Measurements from ENCODE around the gene MPND. TPM values are rescaled to one million over a fixed set of nuclear protein-coding genes. Genes with fewer than 3 reads are reported as not detected.
A peak's percentile ranks its signal among the peaks of the same experiment; 100 is the strongest.

MPND gene
- total RNA-seq, 2 donors from 2014 or later = 51.5 to 55.9 TPM

- Mint-ChIP-seq H3K9me3 (no peaks in the 10 kb centered on the region), H3K4me1 (peaks cover 7% of the 10 kb centered on the region), H3K4me3 (no peak overlapping the region), H3K27me3 (ENCODE audit: insufficient read depth) (no peaks in the 10 kb centered on the region), H3K36me3 (ENCODE audit: low read depth) (peaks cover 26% of the 10 kb centered on the region), H3K27ac (peak overlapping the region; percentile 77)
- TF ChIP-seq CTCF (conservative IDR thresholded peaks at IDR 0.05) = no peak
- Histone ChIP-seq H3K27me3 (ENCODE audit: control insufficient read depth, insufficient read depth, low read length, poor library complexity, severe bottlenecking) (no peaks in the 10 kb centered on the region), H3K4me3 (ENCODE audit: low read length) (no peak overlapping the region), H3K9ac (ENCODE audit: extremely low read depth, low read length, poor library complexity, severe bottlenecking) (no peak overlapping the region), H3K4me1 (ENCODE audit: control insufficient read depth, insufficient read depth, low read length) (peaks cover 3% of the 10 kb centered on the region), H3K9me3 (ENCODE audit: control insufficient read depth, low read length) (no peaks in the 10 kb centered on the region), H3K36me3 (ENCODE audit: control insufficient read depth, insufficient read depth, low read length) (peaks cover 23% of the 10 kb centered on the region), H3K27ac (ENCODE audit: low read depth, low read length) (peak overlapping the region; percentile 72)
- no peak for DNase-seq
- 94 to 100% methylated on average over 5 to 9 of the region's 9 CpGs for WGBS, 2 experiments (ENCODE audit: insufficient coverage in 1 of 2, insufficient read length in 1 of 2)
Observed at GRCh38 chr19:4360081-4360569, 16.8 kb downstream of the MPND start.

- no peaks in the 10 kb centered on the region for H3K9me3 ChIP-seq (ENCODE audit: control insufficient read depth, low read length)
- 47 to 86% methylated on average over 4 to 12 of the region's 12 CpGs for WGBS, 2 experiments (ENCODE audit: insufficient coverage in 1 of 2, insufficient read length in 1 of 2)
- H3K9ac ChIP-seq (ENCODE audit: extremely low read depth, low read length, poor library complexity, severe bottlenecking) = no peak overlapping the region
- peaks cover 28% of the 10 kb centered on the region for H3K36me3 ChIP-seq (ENCODE audit: control insufficient read depth, insufficient read depth, low read length)
- Mint-ChIP-seq H3K9me3 (no peaks in the 10 kb centered on the region), H3K4me3 (no peak overlapping the region), H3K4me1 (peaks cover 7% of the 10 kb centered on the region), H3K27ac (peak overlapping the region; percentile 77), H3K27me3 (ENCODE audit: insufficient read depth) (no peaks in the 10 kb centered on the region), H3K36me3 (ENCODE audit: low read depth) (peaks cover 26% of the 10 kb centered on the region)
- peak overlapping the region; percentile 72 for H3K27ac ChIP-seq (ENCODE audit: low read depth, low read length)
- H3K27me3 ChIP-seq (ENCODE audit: control insufficient read depth, insufficient read depth, low read length, poor library complexity, severe bottlenecking) = no peaks in the 10 kb centered on the region
- H3K4me1 ChIP-seq (ENCODE audit: control insufficient read depth, insufficient read depth, low read length) = peaks cover 3% of the 10 kb centered on the region
- H3K4me3 ChIP-seq (ENCODE audit: low read length) = no peak overlapping the region
- TF ChIP-seq CTCF (conservative IDR thresholded peaks at IDR 0.05) = peak; percentile 39
- DNase-seq = peak; percentile 73
Observed at GRCh38 chr19:4360641-4361151, 17.3 kb downstream of the MPND start.

- Histone ChIP-seq H3K4me1 (ENCODE audit: control insufficient read depth, insufficient read depth, low read length) (peaks cover 3% of the 10 kb centered on the region), H3K27me3 (ENCODE audit: control insufficient read depth, insufficient read depth, low read length, poor library complexity, severe bottlenecking) (no peaks in the 10 kb centered on the region), H3K4me3 (ENCODE audit: low read length) (no peak overlapping the region), H3K27ac (ENCODE audit: low read depth, low read length) (peak overlapping the region; percentile 72), H3K9ac (ENCODE audit: extremely low read depth, low read length, poor library complexity, severe bottlenecking) (no peak overlapping the region), H3K36me3 (ENCODE audit: control insufficient read depth, insufficient read depth, low read length) (peaks cover 28% of the 10 kb centered on the region), H3K9me3 (ENCODE audit: control insufficient read depth, low read length) (no peaks in the 10 kb centered on the region)
- DNase-seq = peak; percentile 83
- Mint-ChIP-seq H3K36me3 (ENCODE audit: low read depth) (peaks cover 21% of the 10 kb centered on the region), H3K4me1 (peaks cover 7% of the 10 kb centered on the region), H3K4me3 (no peak overlapping the region), H3K9me3 (no peaks in the 10 kb centered on the region), H3K27me3 (ENCODE audit: insufficient read depth) (no peaks in the 10 kb centered on the region), H3K27ac (peak overlapping the region; percentile 77)
- 90% methylated on average over 34 to 49 of the region's 50 CpGs for WGBS, 2 experiments (ENCODE audit: insufficient coverage in 1 of 2, insufficient read length in 1 of 2)
- TF ChIP-seq CTCF (conservative IDR thresholded peaks at IDR 0.05) = no peak
Observed at GRCh38 chr19:4361152-4362046, 18.0 kb downstream of the MPND start.
